ENCODE results near the gene CNTN1.

Gene CNTN1

DNA sequence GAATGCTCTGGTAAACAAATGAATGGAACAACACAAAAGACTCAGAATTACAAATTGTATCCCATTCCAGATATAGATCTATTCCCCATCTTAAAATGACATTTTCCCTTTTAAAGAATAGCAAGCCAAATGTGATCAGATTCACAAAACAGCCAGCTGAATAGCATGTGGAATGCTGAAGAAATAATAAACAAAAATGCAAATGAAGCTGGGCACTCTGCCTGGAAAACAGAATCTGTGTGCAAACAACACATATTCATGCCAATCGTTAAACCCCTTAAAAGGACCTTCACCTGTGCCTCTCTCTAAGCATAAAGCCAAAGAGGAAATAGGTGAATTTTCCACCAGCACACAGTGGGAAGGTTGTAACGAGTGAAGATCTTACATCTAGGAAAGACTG lies 428.0 kb downstream of the CNTN1 start:
- TF ChIP-seq, protein P1, sequence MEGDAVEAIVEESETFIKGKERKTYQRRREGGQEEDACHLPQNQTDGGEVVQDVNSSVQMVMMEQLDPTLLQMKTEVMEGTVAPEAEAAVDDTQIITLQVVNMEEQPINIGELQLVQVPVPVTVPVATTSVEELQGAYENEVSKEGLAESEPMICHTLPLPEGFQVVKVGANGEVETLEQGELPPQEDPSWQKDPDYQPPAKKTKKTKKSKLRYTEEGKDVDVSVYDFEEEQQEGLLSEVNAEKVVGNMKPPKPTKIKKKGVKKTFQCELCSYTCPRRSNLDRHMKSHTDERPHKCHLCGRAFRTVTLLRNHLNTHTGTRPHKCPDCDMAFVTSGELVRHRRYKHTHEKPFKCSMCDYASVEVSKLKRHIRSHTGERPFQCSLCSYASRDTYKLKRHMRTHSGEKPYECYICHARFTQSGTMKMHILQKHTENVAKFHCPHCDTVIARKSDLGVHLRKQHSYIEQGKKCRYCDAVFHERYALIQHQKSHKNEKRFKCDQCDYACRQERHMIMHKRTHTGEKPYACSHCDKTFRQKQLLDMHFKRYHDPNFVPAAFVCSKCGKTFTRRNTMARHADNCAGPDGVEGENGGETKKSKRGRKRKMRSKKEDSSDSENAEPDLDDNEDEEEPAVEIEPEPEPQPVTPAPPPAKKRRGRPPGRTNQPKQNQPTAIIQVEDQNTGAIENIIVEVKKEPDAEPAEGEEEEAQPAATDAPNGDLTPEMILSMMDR (conservative IDR thresholded peaks at IDR 0.05): no peak
- no peak overlapping the region for H3K27ac ChIP-seq

DNA sequence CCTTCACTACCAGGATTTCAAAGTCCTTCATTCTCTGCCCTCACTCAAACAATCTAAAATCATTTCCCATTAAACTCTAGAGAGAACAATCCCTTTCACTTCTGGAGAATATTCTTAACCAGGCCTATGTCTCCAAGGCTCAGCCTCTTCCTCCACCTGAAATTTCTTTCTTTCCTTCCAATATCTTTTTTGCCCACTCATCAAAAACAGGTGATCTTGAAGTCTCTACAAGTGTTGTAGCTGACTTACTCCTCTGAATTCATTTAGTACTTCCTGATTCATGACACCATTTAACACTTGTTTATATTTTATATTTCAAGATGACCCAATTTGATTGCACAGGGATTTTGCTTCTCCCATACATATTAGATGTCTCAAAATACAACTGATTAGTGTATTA lies 429.1 kb downstream of the CNTN1 start:
- no peak overlapping the region for H3K27ac ChIP-seq
- TF ChIP-seq, protein P1 (conservative IDR thresholded peaks at IDR 0.05): no peak

Data from VCaP (cell line).